ENCODE measurements around the gene DTL.

DNA sequence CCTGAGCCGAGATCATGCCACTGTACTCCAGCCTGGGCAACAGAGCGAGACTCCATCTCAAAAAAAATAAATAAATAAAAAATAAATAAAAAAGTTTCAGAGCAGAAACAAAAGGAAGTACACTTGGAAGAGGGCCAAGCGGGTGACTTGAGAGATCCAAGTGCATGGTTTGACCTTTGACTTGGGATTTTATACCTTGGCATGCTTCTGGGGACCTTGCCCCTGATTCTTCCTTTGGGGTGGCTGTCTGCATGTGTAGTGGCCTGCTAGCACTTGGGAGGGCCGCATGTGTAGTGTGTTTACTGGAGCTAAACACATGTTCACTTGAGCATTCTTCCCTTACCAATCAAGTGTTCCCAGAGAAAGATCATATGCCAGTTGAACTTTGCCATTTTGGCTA lies 114.0 kb downstream of the DTL start:
- no peak for TF ChIP-seq ZNF274 (IDR thresholded peaks at IDR 0.05; ENCODE audit: low read depth, low read length)
- TF ChIP-seq YY1 (IDR thresholded peaks at IDR 0.05; ENCODE audit: insufficient read depth, insufficient read length), result no peak
- no peak for TF ChIP-seq SUZ12 (IDR thresholded peaks at IDR 0.05; ENCODE audit: extremely low read depth, insufficient read depth, insufficient read length)

Data from NT2/D1 (cell line).